ENCODE measurements around the gene IFITM1.
"Not testable (repeated sequence)": the region's sequence is repeated elsewhere in the genome, so short reads cannot be mapped to it uniquely, and the experiment has no call there.

Gene IFITM1

GRCh38 chr11:309979-310572, 3.8 kb upstream of the IFITM1 start:
- DNase-seq, result not testable (repeated sequence)

- not testable (repeated sequence) for DNase-seq
Observed at GRCh38 chr11:311013-311748, 2.7 kb upstream of the IFITM1 start.

GRCh38 chr11:312092-312816, 1.6 kb upstream of the IFITM1 start:
- no peak for DNase-seq

GRCh38 chr11:313304-313786, 495 bp upstream of the IFITM1 start:
- DNase-seq, result no peak

GRCh38 chr11:314554-314875, 675 bp downstream of the IFITM1 start:
- not testable (repeated sequence) for DNase-seq

- no peak for DNase-seq
Observed at GRCh38 chr11:315051-315481, 1.2 kb downstream of the IFITM1 start.

GRCh38 chr11:315516-315994, 1.7 kb downstream of the IFITM1 start:
- DNase-seq, result no peak

GRCh38 chr11:316031-316701, 2.3 kb downstream of the IFITM1 start:
- DNase-seq, result no peak

- DNase-seq, result no peak
Observed at GRCh38 chr11:316891-317301, 3.1 kb downstream of the IFITM1 start.

- DNase-seq, result not testable (repeated sequence)
Observed at GRCh38 chr11:317668-318404, 4.0 kb downstream of the IFITM1 start.

- not testable (repeated sequence) for DNase-seq
Observed at GRCh38 chr11:318405-319120, 4.7 kb downstream of the IFITM1 start.

GRCh38 chr11:319121-319887, 5.5 kb downstream of the IFITM1 start:
- DNase-seq, result not testable (repeated sequence)

GRCh38 chr11:319888-320273, 6.0 kb downstream of the IFITM1 start:
- DNase-seq, result not testable (repeated sequence)

GRCh38 chr11:324156-324555, 10.3 kb downstream of the IFITM1 start:
- no peak for DNase-seq

- not testable (repeated sequence) for DNase-seq
Observed at GRCh38 chr11:324593-325517, 11.0 kb downstream of the IFITM1 start.

GRCh38 chr11:325796-326591, 12.2 kb downstream of the IFITM1 start:
- DNase-seq, result no peak

GRCh38 chr11:326592-326841, 12.7 kb downstream of the IFITM1 start:
- no peak for DNase-seq

- no peak for DNase-seq
Observed at GRCh38 chr11:326842-327580, 13.2 kb downstream of the IFITM1 start.

GRCh38 chr11:327581-327923, 13.7 kb downstream of the IFITM1 start:
- no peak for DNase-seq

All from NK-92 treated with Interleukin-12 subunit alpha and Interleukin-12 subunit beta, amount 100 ng/mL, for 24 hours (cell line).